Left lung (tissue), 10 donors: ENCODE measurements around the gene RBM24. TPM values are rescaled to one million over a fixed set of nuclear protein-coding genes. Genes with fewer than 3 reads are reported as not detected.
A peak's percentile ranks its signal among the peaks of the same experiment; 100 is the strongest.
"Not testable (repeated sequence)": the region's sequence is repeated elsewhere in the genome, so short reads cannot be mapped to it uniquely, and the experiment has no call there.

Source experiments
- ATAC-seq: fragments of 200-7000 bp; cut with Tn5 transposase; one replicate; pipeline ENCODE4 v1.9.1; 2020; ENCODE audit warnings: moderate library complexity
- DNase-seq, 4 donors: peaks; one replicate each; pipeline ENCODE4 v3.0.0-alpha.2; 2013 to 2020
- H3K27ac ChIP-seq, 2 donors: fragments of 200-600 bp; sonication (generic) in 1 of 2; one replicate each; pipeline versions ENCODE4 v1.5.0 to v1.8.0; 2020 to 2021
- H3K27me3 ChIP-seq, 2 donors: fragments of 200-600 bp; sonication (generic) in 1 of 2; one replicate each; pipeline versions ENCODE4 v1.5.0 to v1.8.0; 2020 to 2021
- H3K36me3 ChIP-seq, 2 donors: fragments of 200-600 bp; sonication (generic) in 1 of 2; one replicate each; pipeline versions ENCODE4 v1.5.0 to v1.8.0; 2020 to 2021
- H3K4me1 ChIP-seq, 2 donors: fragments of 200-600 bp; one replicate each; pipeline ENCODE4 v1.8.0; 2021
- H3K4me3 ChIP-seq, 2 donors: fragments of 200-600 bp; sonication (generic) in 1 of 2; one replicate each; pipeline versions ENCODE4 v1.5.0 to v1.8.0; 2020 to 2021; ENCODE audit warnings: mild to moderate bottlenecking in 1 of 2
- H3K9me3 ChIP-seq, 2 donors: fragments of 200-600 bp; sonication (generic) in 1 of 2; one replicate each; pipeline versions ENCODE4 v1.5.0 to v1.8.0; 2020 to 2021
- CTCF ChIP-seq, 2 donors: fragments of 200-600 bp; sonication (generic) in 1 of 2; IDR thresholded peaks; one replicate each; pipeline versions ENCODE4 v1.5.0 to v1.8.0; 2021; ENCODE audit warnings: antibody characterized with exemption in 2 of 2
- intact Hi-C, 2 donors: fragments of 100-400 bp; cut with DNase I; formaldehyde crosslinking; loops; one replicate each; pipeline versions ENCODE4 v1.11.2 to v1.14.2; 2022
- polyA plus RNA-seq, 6 donors: library from polyadenylated mRNA; unstranded; fragments of 120-200 nt; gene quantifications; one replicate each; pipeline ENCODE4 v1.2.1, GENCODE V29; 2013; ENCODE audit not compliant: insufficient read length in 6 of 6
- total RNA-seq, 2 donors: library from RNA; stranded (reverse); fragmentation: NEBNext Ultra II Directional; extraction: Animal tissue kit (Norgen Biotek cat#: 25700); gene quantifications; one replicate each; pipeline ENCODE4 v1.2.1, GENCODE V29; 2021
- donor health status: DM: no; HTN: yes; CAD: no.
- donor health status: DM: no; HTN: no; CAD: no.

RBM24 gene
- total and polyA plus RNA-seq, 8 donors = 0.47 to 5.7 (median 4.4) TPM

GRCh38 chr6:17300637-17301036 lies 19.5 kb downstream of the RBM24 start:
- ATAC-seq (no peak), DNase-seq (no peak)
- no peak overlapping the region for H3K27ac ChIP-seq
- no peaks in the 10 kb centered on the region for H3K27me3 ChIP-seq
- no peaks in the 10 kb centered on the region for H3K9me3 ChIP-seq
- no peak for TF ChIP-seq CTCF (IDR thresholded peaks at IDR 0.05)
- peaks cover 0 to under 1% of the 10 kb centered on the region in 2 donors for H3K4me1 ChIP-seq
- H3K4me3 ChIP-seq = no peak overlapping the region
- no peaks in the 10 kb centered on the region for H3K36me3 ChIP-seq
- intact Hi-C loops = no loop called here

- DNase-seq = no peak
- H3K36me3 ChIP-seq = no peaks in the 10 kb centered on the region
- no peak for TF ChIP-seq CTCF (IDR thresholded peaks at IDR 0.05)
- no peak overlapping the region for H3K4me3 ChIP-seq
- H3K27me3 ChIP-seq = no peaks in the 10 kb centered on the region
- peaks cover 0 to 3% of the 10 kb centered on the region in 2 donors for H3K4me1 ChIP-seq
- H3K27ac ChIP-seq = no peak overlapping the region
- intact Hi-C loops = no loop called here
- ATAC-seq = no peak
- no peaks in the 10 kb centered on the region for H3K9me3 ChIP-seq
Observed at GRCh38 chr6:17303444-17303843, 22.3 kb downstream of the RBM24 start.

GRCh38 chr6:17305219-17306001 lies 24.2 kb downstream of the RBM24 start:
- DNase-seq (peak in 1 of 4 donors; percentile 59), ATAC-seq (no peak)
- peaks cover 0 to 3% of the 10 kb centered on the region in 2 donors for H3K4me1 ChIP-seq
- TF ChIP-seq CTCF (IDR thresholded peaks at IDR 0.05) = no peak
- no peaks in the 10 kb centered on the region for H3K36me3 ChIP-seq
- H3K27me3 ChIP-seq = no peaks in the 10 kb centered on the region
- H3K27ac ChIP-seq = no peak overlapping the region
- H3K9me3 ChIP-seq = no peaks in the 10 kb centered on the region
- no peak overlapping the region for H3K4me3 ChIP-seq
- intact Hi-C loops = no loop called here

- Histone ChIP-seq H3K27ac (no peak overlapping the region), H3K9me3 (no peaks in the 10 kb centered on the region), H3K27me3 (no peaks in the 10 kb centered on the region), H3K36me3 (no peaks in the 10 kb centered on the region), H3K4me3 (no peak overlapping the region), H3K4me1 (no peaks in the 10 kb centered on the region)
- intact Hi-C loops = no loop called here
- no peak for DNase-seq
- ATAC-seq = no peak
- TF ChIP-seq CTCF (IDR thresholded peaks at IDR 0.05) = no peak
Observed at GRCh38 chr6:17311595-17312311, 30.6 kb downstream of the RBM24 start.

GRCh38 chr6:17313238-17313637 lies 32.1 kb downstream of the RBM24 start:
- H3K36me3 ChIP-seq, H3K4me1 ChIP-seq, intact Hi-C loops, H3K27me3 ChIP-seq, H3K4me3 ChIP-seq, DNase-seq, H3K9me3 ChIP-seq, H3K27ac ChIP-seq, ATAC-seq: not testable (repeated sequence)
